ENCODE results near the gene PARD3.

The PARD3 gene

DNA sequence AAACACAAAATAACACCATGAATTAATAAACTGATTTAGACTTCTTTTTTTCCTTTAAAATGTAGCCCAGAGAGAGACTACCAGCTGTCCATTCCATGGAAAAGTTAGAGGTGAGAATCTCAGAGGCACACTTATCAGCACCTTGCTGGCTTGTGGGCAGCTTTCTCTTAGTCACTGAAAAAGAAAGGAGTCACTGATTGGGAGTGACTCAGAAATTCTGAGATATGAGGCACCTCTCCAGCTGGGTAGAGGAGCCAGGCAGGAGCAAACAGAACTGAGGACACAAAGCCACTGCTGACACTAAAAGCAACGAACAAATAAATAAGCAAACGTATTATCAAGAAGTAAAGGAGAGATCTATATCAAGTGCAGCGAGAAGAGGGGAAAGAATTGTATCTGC, 310.6 kb downstream of the PARD3 start:
- Histone ChIP-seq H3K27ac (ENCODE audit: low read length) (no peak overlapping the region), H3K36me3 (ENCODE audit: control insufficient read depth in 1 of 2, insufficient read depth in 2 of 2, low read length in 2 of 2) (no peaks in the 10 kb centered on the region), H3K27me3 (ENCODE audit: low read depth, low read length) (no peaks in the 10 kb centered on the region), H3K9me3 (ENCODE audit: control insufficient read depth in 1 of 2, low read length in 2 of 2) (no peaks in the 10 kb centered on the region), H3K4me1 (ENCODE audit: control insufficient read depth in 1 of 2, insufficient read depth in 2 of 2, low read length in 2 of 2) (no peaks in the 10 kb centered on the region), H3K4me3 (ENCODE audit: low read depth in 1 of 2, low read length in 2 of 2) (no peak overlapping the region)

GRCh38 chr10:34503704-34504103, 311.4 kb downstream of the PARD3 start:
- H3K27me3 ChIP-seq (ENCODE audit: low read depth, low read length) = no peaks in the 10 kb centered on the region
- no peak overlapping the region for H3K27ac ChIP-seq (ENCODE audit: low read length)
- no peaks in the 10 kb centered on the region for H3K9me3 ChIP-seq (ENCODE audit: control insufficient read depth in 1 of 2, low read length in 2 of 2)
- H3K4me1 ChIP-seq (ENCODE audit: control insufficient read depth in 1 of 2, insufficient read depth in 2 of 2, low read length in 2 of 2) = no peaks in the 10 kb centered on the region
- no peaks in the 10 kb centered on the region for H3K36me3 ChIP-seq (ENCODE audit: control insufficient read depth in 1 of 2, insufficient read depth in 2 of 2, low read length in 2 of 2)
- no peak overlapping the region for H3K4me3 ChIP-seq (ENCODE audit: low read depth in 1 of 2, low read length in 2 of 2)

DNA sequence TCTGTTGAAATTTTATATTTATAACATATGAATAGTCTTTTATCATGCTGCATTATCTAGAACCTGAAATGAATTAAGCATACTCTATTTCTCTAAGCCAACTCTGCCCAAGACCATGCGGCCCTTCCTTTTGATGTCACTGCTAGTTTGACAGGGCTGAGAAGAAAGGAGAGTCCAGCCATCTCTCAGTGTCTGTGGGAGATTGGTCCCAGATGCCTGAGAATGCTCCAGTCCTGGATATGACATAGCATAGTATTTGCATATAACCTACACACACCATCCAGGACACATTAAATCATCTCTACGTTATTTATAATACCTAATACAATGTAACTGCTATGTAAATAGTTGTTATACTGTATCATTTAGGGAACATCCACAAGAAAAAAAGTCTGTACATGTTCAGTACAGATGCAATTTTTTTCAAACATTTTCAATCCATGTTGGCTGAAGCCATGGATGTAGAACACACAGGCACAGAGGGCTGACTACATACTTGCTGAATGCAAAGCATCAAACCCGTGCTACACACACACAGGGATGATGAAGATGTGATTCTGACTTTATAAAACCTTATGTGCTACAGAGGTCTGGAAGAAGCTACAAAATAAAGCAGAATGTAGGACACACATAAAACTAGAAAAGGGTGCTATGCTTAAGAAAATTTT, 315.4 kb downstream of the PARD3 start:
- H3K4me1 ChIP-seq (ENCODE audit: control insufficient read depth in 1 of 2, insufficient read depth in 2 of 2, low read length in 2 of 2) = no peaks in the 10 kb centered on the region
- no peaks in the 10 kb centered on the region for H3K9me3 ChIP-seq (ENCODE audit: control insufficient read depth in 1 of 2, low read length in 2 of 2)
- H3K4me3 ChIP-seq (ENCODE audit: low read depth in 1 of 2, low read length in 2 of 2) = no peak overlapping the region
- H3K36me3 ChIP-seq (ENCODE audit: control insufficient read depth in 1 of 2, insufficient read depth in 2 of 2, low read length in 2 of 2) = no peaks in the 10 kb centered on the region
- H3K27me3 ChIP-seq (ENCODE audit: low read depth, low read length) = no peaks in the 10 kb centered on the region
- no peak overlapping the region for H3K27ac ChIP-seq (ENCODE audit: low read length)

- no peak overlapping the region for H3K27ac ChIP-seq (ENCODE audit: low read length)
- no peak overlapping the region for H3K4me3 ChIP-seq (ENCODE audit: low read depth in 1 of 2, low read length in 2 of 2)
- no peaks in the 10 kb centered on the region for H3K4me1 ChIP-seq (ENCODE audit: control insufficient read depth in 1 of 2, insufficient read depth in 2 of 2, low read length in 2 of 2)
- H3K36me3 ChIP-seq (ENCODE audit: control insufficient read depth in 1 of 2, insufficient read depth in 2 of 2, low read length in 2 of 2) = no peaks in the 10 kb centered on the region
- H3K27me3 ChIP-seq (ENCODE audit: low read depth, low read length) = no peaks in the 10 kb centered on the region
- no peaks in the 10 kb centered on the region for H3K9me3 ChIP-seq (ENCODE audit: control insufficient read depth in 1 of 2, low read length in 2 of 2)
Measured at GRCh38 chr10:34498821-34499220, 316.3 kb downstream of the PARD3 start.

- Histone ChIP-seq H3K4me3 (ENCODE audit: low read depth in 1 of 2, low read length in 2 of 2) (no peak overlapping the region), H3K27me3 (ENCODE audit: low read depth, low read length) (no peaks in the 10 kb centered on the region), H3K27ac (ENCODE audit: low read length) (no peak overlapping the region), H3K4me1 (ENCODE audit: control insufficient read depth in 1 of 2, insufficient read depth in 2 of 2, low read length in 2 of 2) (peaks cover 0 to 8% of the 10 kb centered on the region in 2 donors), H3K36me3 (ENCODE audit: control insufficient read depth in 1 of 2, insufficient read depth in 2 of 2, low read length in 2 of 2) (no peaks in the 10 kb centered on the region), H3K9me3 (ENCODE audit: control insufficient read depth in 1 of 2, low read length in 2 of 2) (no peaks in the 10 kb centered on the region)
Measured at GRCh38 chr10:34495938-34496337, 319.2 kb downstream of the PARD3 start.

DNA sequence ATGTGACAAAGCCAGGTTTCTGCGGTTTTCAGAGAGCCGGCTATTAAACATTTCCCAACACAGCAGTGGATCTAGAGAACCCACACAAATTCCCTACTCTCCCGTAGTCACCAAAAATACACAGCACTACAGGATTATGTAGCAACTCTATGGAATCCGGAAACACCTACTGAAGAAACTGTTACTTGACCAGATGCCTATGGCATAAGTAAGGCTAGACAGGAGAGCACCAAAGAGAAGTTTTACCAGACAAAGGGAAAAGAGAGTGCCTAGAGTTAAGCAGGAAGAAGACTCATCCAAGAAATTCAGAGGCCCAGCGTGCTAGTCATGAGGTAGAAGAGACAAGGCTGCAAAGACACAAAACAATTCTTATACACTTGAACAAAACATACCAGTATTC, 321.1 kb downstream of the PARD3 start:
- Histone ChIP-seq H3K36me3 (ENCODE audit: control insufficient read depth in 1 of 2, insufficient read depth in 2 of 2, low read length in 2 of 2) (no peaks in the 10 kb centered on the region), H3K4me3 (ENCODE audit: low read depth in 1 of 2, low read length in 2 of 2) (no peak overlapping the region), H3K27ac (ENCODE audit: low read length) (no peak overlapping the region), H3K9me3 (ENCODE audit: control insufficient read depth in 1 of 2, low read length in 2 of 2) (no peaks in the 10 kb centered on the region), H3K4me1 (ENCODE audit: control insufficient read depth in 1 of 2, insufficient read depth in 2 of 2, low read length in 2 of 2) (peaks cover 0 to 14% of the 10 kb centered on the region in 2 donors), H3K27me3 (ENCODE audit: low read depth, low read length) (no peaks in the 10 kb centered on the region)

DNA sequence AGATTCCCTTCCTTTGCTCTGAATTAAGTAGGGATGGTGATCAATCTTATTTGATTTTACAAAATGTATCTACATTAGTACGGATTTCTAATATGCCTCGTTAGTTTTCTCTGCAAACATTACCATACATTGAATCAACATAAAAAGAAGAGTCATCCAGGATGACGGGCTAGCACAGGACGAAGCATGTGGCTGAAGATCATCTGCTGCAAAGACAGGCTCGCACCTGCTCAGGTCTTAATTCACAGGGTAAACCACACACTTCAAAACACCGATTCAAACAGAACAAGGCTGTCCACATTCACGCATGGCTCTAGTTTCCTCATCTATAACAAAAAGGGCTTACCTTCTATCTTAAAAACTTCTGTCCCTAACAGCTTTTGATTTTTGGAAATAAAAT, 323.0 kb downstream of the PARD3 start:
- Histone ChIP-seq H3K9me3 (ENCODE audit: control insufficient read depth in 1 of 2, low read length in 2 of 2) (no peaks in the 10 kb centered on the region), H3K27ac (ENCODE audit: low read length) (no peak overlapping the region), H3K4me3 (ENCODE audit: low read depth in 1 of 2, low read length in 2 of 2) (no peak overlapping the region)

GRCh38 chr10:34491678-34492077, 323.4 kb downstream of the PARD3 start:
- Histone ChIP-seq H3K4me1 (ENCODE audit: control insufficient read depth in 1 of 2, insufficient read depth in 2 of 2, low read length in 2 of 2) (peaks cover 0 to 14% of the 10 kb centered on the region in 2 donors), H3K36me3 (ENCODE audit: control insufficient read depth in 1 of 2, insufficient read depth in 2 of 2, low read length in 2 of 2) (no peaks in the 10 kb centered on the region), H3K27me3 (ENCODE audit: low read depth, low read length) (no peaks in the 10 kb centered on the region), H3K27ac (ENCODE audit: low read length) (no peak overlapping the region), H3K9me3 (ENCODE audit: control insufficient read depth in 1 of 2, low read length in 2 of 2) (no peaks in the 10 kb centered on the region), H3K4me3 (ENCODE audit: low read depth in 1 of 2, low read length in 2 of 2) (no peak overlapping the region)

More for the DNA sequence above, 323.0 kb downstream of the PARD3 start:
- no peaks in the 10 kb centered on the region for H3K27me3 ChIP-seq (ENCODE audit: low read depth, low read length)
- H3K4me1 ChIP-seq (ENCODE audit: control insufficient read depth in 1 of 2, insufficient read depth in 2 of 2, low read length in 2 of 2) = peaks cover 0 to 14% of the 10 kb centered on the region in 2 donors
- no peaks in the 10 kb centered on the region for H3K36me3 ChIP-seq (ENCODE audit: control insufficient read depth in 1 of 2, insufficient read depth in 2 of 2, low read length in 2 of 2)

GRCh38 chr10:34489973-34490745, 324.9 kb downstream of the PARD3 start:
- Histone ChIP-seq H3K9me3 (ENCODE audit: control insufficient read depth in 1 of 2, low read length in 2 of 2) (no peaks in the 10 kb centered on the region), H3K27me3 (ENCODE audit: low read depth, low read length) (no peaks in the 10 kb centered on the region), H3K4me3 (ENCODE audit: low read depth in 1 of 2, low read length in 2 of 2) (no peak overlapping the region), H3K36me3 (ENCODE audit: control insufficient read depth in 1 of 2, insufficient read depth in 2 of 2, low read length in 2 of 2) (no peaks in the 10 kb centered on the region), H3K27ac (ENCODE audit: low read length) (no peak overlapping the region), H3K4me1 (ENCODE audit: control insufficient read depth in 1 of 2, insufficient read depth in 2 of 2, low read length in 2 of 2) (peaks cover 0 to 14% of the 10 kb centered on the region in 2 donors)

GRCh38 chr10:34489411-34489810, 325.7 kb downstream of the PARD3 start:
- Histone ChIP-seq H3K4me1 (ENCODE audit: control insufficient read depth in 1 of 2, insufficient read depth in 2 of 2, low read length in 2 of 2) (peaks cover 0 to 14% of the 10 kb centered on the region in 2 donors), H3K27ac (ENCODE audit: low read length) (no peak overlapping the region), H3K4me3 (ENCODE audit: low read depth in 1 of 2, low read length in 2 of 2) (no peak overlapping the region), H3K27me3 (ENCODE audit: low read depth, low read length) (no peaks in the 10 kb centered on the region), H3K36me3 (ENCODE audit: control insufficient read depth in 1 of 2, insufficient read depth in 2 of 2, low read length in 2 of 2) (no peaks in the 10 kb centered on the region), H3K9me3 (ENCODE audit: control insufficient read depth in 1 of 2, low read length in 2 of 2) (no peaks in the 10 kb centered on the region)

GRCh38 chr10:34488476-34489130, 326.5 kb downstream of the PARD3 start:
- Histone ChIP-seq H3K36me3 (ENCODE audit: control insufficient read depth in 1 of 2, insufficient read depth in 2 of 2, low read length in 2 of 2) (no peaks in the 10 kb centered on the region), H3K27ac (ENCODE audit: low read length) (no peak overlapping the region), H3K9me3 (ENCODE audit: control insufficient read depth in 1 of 2, low read length in 2 of 2) (no peaks in the 10 kb centered on the region), H3K4me3 (ENCODE audit: low read depth in 1 of 2, low read length in 2 of 2) (no peak overlapping the region), H3K4me1 (ENCODE audit: control insufficient read depth in 1 of 2, insufficient read depth in 2 of 2, low read length in 2 of 2) (peaks cover 0 to 14% of the 10 kb centered on the region in 2 donors), H3K27me3 (ENCODE audit: low read depth, low read length) (no peaks in the 10 kb centered on the region)

All from muscle layer of duodenum (tissue), 2 donors.